ENCODE measurements around the gene TTC8.
"Not testable (repeated sequence)": the region's sequence is repeated elsewhere in the genome, so short reads cannot be mapped to it uniquely, and the experiment has no call there.

The TTC8 gene

GRCh38 chr14:88824314-88825077, at the start of gene TTC8:
TSS of gene TTC8 (plus strand) at chr14:88824651. CDS start at chr14:88824708, 57 bp downstream.
- DNase-seq (ENCODE audit: low read depth in 3 of 3) = peak; percentile 64 to 79 (median 73)

- DNase-seq (ENCODE audit: low read depth in 3 of 3) = no peak
Measured at GRCh38 chr14:88775532-88775931, 48.9 kb upstream of the TTC8 start.

- no peak for DNase-seq (ENCODE audit: low read depth in 3 of 3)
Measured at GRCh38 chr14:88785911-88786310, 38.5 kb upstream of the TTC8 start.

- DNase-seq (ENCODE audit: low read depth in 3 of 3) = no peak
Measured at GRCh38 chr14:88786715-88787114, 37.7 kb upstream of the TTC8 start.

GRCh38 chr14:88789573-88789972, 34.9 kb upstream of the TTC8 start:
- not testable (repeated sequence) for DNase-seq (ENCODE audit: low read depth in 3 of 3)

GRCh38 chr14:88790501-88791251, 33.8 kb upstream of the TTC8 start:
- DNase-seq (ENCODE audit: low read depth in 3 of 3) = no peak

- DNase-seq (ENCODE audit: low read depth in 3 of 3) = no peak
Measured at GRCh38 chr14:88791252-88791621, 33.2 kb upstream of the TTC8 start.

GRCh38 chr14:88791629-88792472, 32.6 kb upstream of the TTC8 start:
- DNase-seq (ENCODE audit: low read depth in 3 of 3) = peak in 2 of 3 experiments; percentile 2 to 23

GRCh38 chr14:88792473-88793258, 31.8 kb upstream of the TTC8 start, which contains the start of gene EML5:
TSS of gene EML5 (minus strand) at chr14:88792953. CDS start at chr14:88792503, 450 bp downstream.
- peak; percentile 57 to 84 (median 72) for DNase-seq (ENCODE audit: low read depth in 3 of 3)

GRCh38 chr14:88793259-88793625, 31.2 kb upstream of the TTC8 start:
- peak in 1 of 3 experiments; percentile 1 for DNase-seq (ENCODE audit: low read depth in 3 of 3)

GRCh38 chr14:88798156-88798555, 26.3 kb upstream of the TTC8 start:
- DNase-seq (ENCODE audit: low read depth in 3 of 3) = no peak

- DNase-seq (ENCODE audit: low read depth in 3 of 3) = no peak
Measured at GRCh38 chr14:88799522-88799921, 24.9 kb upstream of the TTC8 start.

GRCh38 chr14:88802596-88802995, 21.9 kb upstream of the TTC8 start:
- DNase-seq (ENCODE audit: low read depth in 3 of 3) = no peak

- DNase-seq (ENCODE audit: low read depth in 3 of 3) = no peak
Measured at GRCh38 chr14:88804035-88804434, 20.4 kb upstream of the TTC8 start.

GRCh38 chr14:88804477-88804876, 20.0 kb upstream of the TTC8 start:
- DNase-seq (ENCODE audit: low read depth in 3 of 3) = no peak

GRCh38 chr14:88808359-88808758, 16.1 kb upstream of the TTC8 start:
- DNase-seq (ENCODE audit: low read depth in 3 of 3) = no peak

- no peak for DNase-seq (ENCODE audit: low read depth in 3 of 3)
Measured at GRCh38 chr14:88815980-88816379, 8.5 kb upstream of the TTC8 start.

- no peak for DNase-seq (ENCODE audit: low read depth in 3 of 3)
Measured at GRCh38 chr14:88818018-88818417, 6.4 kb upstream of the TTC8 start.

GRCh38 chr14:88819674-88820073, 4.8 kb upstream of the TTC8 start:
- not testable (repeated sequence) for DNase-seq (ENCODE audit: low read depth in 3 of 3)

GRCh38 chr14:88821378-88821777, 3.1 kb upstream of the TTC8 start:
- no peak for DNase-seq (ENCODE audit: low read depth in 3 of 3)

- DNase-seq (ENCODE audit: low read depth in 3 of 3) = no peak
Measured at GRCh38 chr14:88821888-88822287, 2.6 kb upstream of the TTC8 start.
